GM12892 (cell line): Measurements from ENCODE around the gene KHSRP.

Experiments
- POLR2A ChIP-seq: IDR thresholded peaks from 2 replicates; pipeline ENCODE4 v1.6.1; 2011; ENCODE audit warnings: low read depth, low read length, control low read depth
- POLR2AphosphoS5 ChIP-seq: IDR thresholded peaks from 2 replicates; pipeline ENCODE4 v1.6.1; 2011; ENCODE audit warnings: low read depth, low read length, control low read depth
- TAF1 ChIP-seq: IDR thresholded peaks from 2 replicates; pipeline ENCODE4 v1.6.1; 2011; ENCODE audit warnings: low read depth, mild to moderate bottlenecking, control low read depth, low read length, borderline replicate concordance

- TF ChIP-seq POLR2AphosphoS5 (no peak), POLR2A (no peak), TAF1 (no peak)
Measured at GRCh38 chr19:6394831-6395230, 29.8 kb downstream of the KHSRP start.
